Endothelial cell of umbilical vein (primary cell): ENCODE data around the gene SPOCD1. TPM values are rescaled to one million over a fixed set of nuclear protein-coding genes. Genes with fewer than 3 reads are reported as not detected.
"Not testable (repeated sequence)": the region's sequence is repeated elsewhere in the genome, so short reads cannot be mapped to it uniquely, and the experiment has no call there.

Source experiments
- BruUV-seq: library from RNA; stranded (reverse); fragments of 400-500 nt; replicated peaks from 2 replicates; lab custom pipeline; 2021; lab: Mats Ljungman, UMichigan
- CTCF ChIA-PET: fragments of 300-600, 350-600 bp; sonication (Branson Sonifier 250); formaldehyde crosslinking; loops from one replicate; lab custom pipeline; 2021; ENCODE audit warnings: antibody characterized with exemption, inconsistent platforms; lab: Charles Lee
- POLR2A ChIA-PET: fragments of 300-600, 350-600 bp; sonication (Branson Sonifier 250); formaldehyde crosslinking; loops from one replicate; lab custom pipeline; 2021; ENCODE audit warnings: antibody characterized with exemption, inconsistent platforms; lab: Charles Lee
- DNase-seq: peaks from one replicate; pipeline ENCODE4 v3.0.0-alpha.2; 2011; ENCODE audit warnings: low read depth, low spot score
- FAIRE-seq: peaks from 2 replicates; lab custom pipeline; 2011; peaks lifted over from hg19 to GRCh38; lab: Jason Lieb, UNC
- H2AFZ ChIP-seq: 2 replicates; pipeline ENCODE4 v1.6.0; 2012; ENCODE audit warnings: low read depth, low read length, control low read depth, inconsistent platforms
- H3K27ac ChIP-seq: 2 replicates; pipeline ENCODE4 v1.5.1; 2011; ENCODE audit warnings: low read depth, mild to moderate bottlenecking, control low read depth, low read length, moderate library complexity; ENCODE audit not compliant: insufficient read depth
- H3K27me3 ChIP-seq, 2 experiments: 2 replicates each; pipeline versions ENCODE4 v1.6.0 to v1.6.1; 2011; ENCODE audit warnings: low read length in 2 of 2, mixed read lengths in 1 of 2; ENCODE audit not compliant: control insufficient read depth in 2 of 2, insufficient read depth in 2 of 2
- H3K36me3 ChIP-seq, 2 experiments: 2 replicates in 1 of 2; 3 replicates in 1 of 2; pipeline ENCODE4 v1.5.1; 2011; ENCODE audit warnings: low read length in 2 of 2, mild to moderate bottlenecking in 1 of 2, moderate library complexity in 1 of 2; ENCODE audit not compliant: control insufficient read depth in 2 of 2, insufficient read depth in 2 of 2; ENCODE audit errors: extremely low read depth in 1 of 2
- H3K4me1 ChIP-seq: 3 replicates; pipeline ENCODE4 v1.5.1; 2011; ENCODE audit warnings: mild to moderate bottlenecking, low read length; ENCODE audit not compliant: control insufficient read depth, insufficient read depth; ENCODE audit errors: extremely low read depth
- H3K4me2 ChIP-seq: 2 replicates; pipeline ENCODE4 v1.6.1; 2011; ENCODE audit warnings: low read length, control low read depth, mixed read lengths; ENCODE audit not compliant: insufficient read depth
- H3K4me3 ChIP-seq, 3 experiments: fragments of 200-600 bp in 1 of 3; sonication (generic), shearing (Covaris generic) in 1 of 3; replicated peaks in 1 of 3; 2 replicates each; pipeline ENCODE4 v1.5.1; 2011 to 2016; ENCODE audit warnings: control low read depth in 3 of 3, low read length in 3 of 3, mild to moderate bottlenecking in 2 of 3, inconsistent platforms in 1 of 3, low read depth in 1 of 3, moderate library complexity in 1 of 3; ENCODE audit not compliant: insufficient read depth in 1 of 3
- H3K79me2 ChIP-seq: 2 replicates; pipeline ENCODE4 v1.6.0; 2012; ENCODE audit warnings: low read length, inconsistent platforms; ENCODE audit not compliant: control insufficient read depth, insufficient read depth
- H3K9ac ChIP-seq: replicated peaks from 2 replicates; pipeline ENCODE3; 2011; ENCODE audit warnings: low read length, control low read depth; ENCODE audit not compliant: insufficient read depth; ENCODE audit errors: extremely low read depth
- H3K9me1 ChIP-seq: replicated peaks from 3 replicates; pipeline ENCODE4 v1.6.0; 2011; ENCODE audit warnings: mild to moderate bottlenecking, low read length; ENCODE audit not compliant: control insufficient read depth, insufficient read depth; ENCODE audit errors: extremely low read depth
- H3K9me3 ChIP-seq: replicated peaks from 2 replicates; pipeline ENCODE4 v1.5.1; 2012; ENCODE audit warnings: low read length, inconsistent platforms; ENCODE audit not compliant: control insufficient read depth, insufficient read depth
- H4K20me1 ChIP-seq: replicated peaks from 2 replicates; pipeline ENCODE3; 2011; ENCODE audit warnings: mild to moderate bottlenecking, low read length; ENCODE audit not compliant: control insufficient read depth, insufficient read depth; ENCODE audit errors: extremely low read depth
- CTCF ChIP-seq, 2 donors: IDR thresholded peaks; 1 replicate in 1 of 2; 2 replicates in 1 of 2; pipeline ENCODE4 v1.5.1; 2011; ENCODE audit warnings: low read length in 2 of 2, mild to moderate bottlenecking in 2 of 2, moderate library complexity in 2 of 2, control low read depth in 1 of 2, inconsistent platforms in 1 of 2, low read depth in 1 of 2; ENCODE audit not compliant: insufficient read depth in 1 of 2; ENCODE audit errors: extremely low read depth in 1 of 2
- EZH2 ChIP-seq: IDR thresholded peaks from 2 replicates; pipeline ENCODE4 v1.6.1; 2012; ENCODE audit warnings: borderline replicate concordance, low read depth, mild to moderate bottlenecking, moderate library complexity, low read length, inconsistent platforms; ENCODE audit not compliant: severe bottlenecking
- FOS ChIP-seq: IDR thresholded peaks from 2 replicates; pipeline ENCODE4 v1.6.1; 2011; ENCODE audit warnings: mild to moderate bottlenecking, low read length, moderate library complexity, borderline replicate concordance; ENCODE audit not compliant: insufficient read depth
- JUN ChIP-seq: IDR thresholded peaks from 2 replicates; pipeline ENCODE4 v1.6.1; 2011; ENCODE audit warnings: borderline replicate concordance, low read depth; ENCODE audit not compliant: insufficient read length, insufficient read depth
- MAX ChIP-seq: IDR thresholded peaks from 2 replicates; pipeline ENCODE4 v1.6.1; 2011; ENCODE audit not compliant: insufficient read depth, insufficient read length
- POLR2AphosphoS5 ChIP-seq: IDR thresholded peaks from 2 replicates; pipeline ENCODE4 v1.6.1; 2012; ENCODE audit warnings: low read depth, mild to moderate bottlenecking, control low read depth, low read length, moderate library complexity; ENCODE audit not compliant: insufficient read depth
- dilution Hi-C: fragments of 300-500 bp; cut with MboI; formaldehyde crosslinking; loops from one replicate; pipeline ENCODE4 v1.15.0; 2019; ENCODE audit warnings: low sequenced_read_pairs; ENCODE audit not compliant: extremely low pct_ligation_motif_present
- intact Hi-C: fragments of 100-400 bp; cut with micrococcal nuclease; formaldehyde crosslinking; loops from one replicate; pipeline ENCODE4 v1.10.0; 2022
- polyA plus RNA-seq, 4 experiments: library from polyadenylated mRNA; depleted of rRNA in 3 of 4; stranded (reverse) in 3 of 4; unstranded in 1 of 4; fragments of >200 nt; gene quantifications; 2 replicates each; pipeline versions ENCODE4 v1.2.1 to v1.2.3, GENCODE V29; 2011 to 2012; ENCODE audit warnings: missing spikeins in 1 of 4
- total RNA-seq: library from RNA; stranded (reverse); gene quantifications from 2 replicates; pipeline ENCODE4 v1.2.3, GENCODE V29; 2021

SPOCD1 gene
- total and polyA plus RNA-seq, 2 donors (not counting 3 experiments of a cell fraction or from before 2014, with no cell fraction given) = 0.27 to 33.0 TPM

GRCh38 chr1:31822766-31823165 lies 6.9 kb upstream of the SPOCD1 start:
- no peak overlapping the region for H3K9ac ChIP-seq
- no peaks in the 10 kb centered on the region for H3K9me1 ChIP-seq
- DNase-seq = no peak
- FAIRE-seq = no peak
- no peaks in the 10 kb centered on the region for H3K36me3 ChIP-seq
- no TSS peak for BruUV-seq
- intact Hi-C loops = no loop called here
- dilution Hi-C loops = no loop called here
- no peaks in the 10 kb centered on the region for H3K9me3 ChIP-seq
- H3K4me2 ChIP-seq = no peak overlapping the region
- H3K27ac ChIP-seq = no peak overlapping the region
- ChIA-PET POLR2A (no interaction called here), CTCF (interaction anchor here (1.6 to 2.2 kb wide), 3 partner anchors 9 to 141 kb away, joined by 3 to 7 read pairs (median 3); no protein-coding TSS in a partner anchor)
- TF ChIP-seq CTCF (IDR thresholded peaks at IDR 0.05; ENCODE audit: extremely low read depth in 1 of 2, insufficient read depth in 1 of 2, low read depth in 1 of 2, low read length in 2 of 2) (no peak), JUN (no peak), FOS (no peak), POLR2AphosphoS5 (no peak), EZH2 (no peak), MAX (no peak)
- H4K20me1 ChIP-seq = no peaks in the 10 kb centered on the region
- H3K4me3 ChIP-seq = no peak overlapping the region
- no peaks in the 10 kb centered on the region for H3K4me1 ChIP-seq
- H2AFZ ChIP-seq = no peak overlapping the region
- no peaks in the 10 kb centered on the region for H3K79me2 ChIP-seq
- no peaks in the 10 kb centered on the region for H3K27me3 ChIP-seq

- dilution Hi-C loops, H3K4me3 ChIP-seq, POLR2A ChIA-PET, intact Hi-C loops, H3K4me2 ChIP-seq, H3K9me1 ChIP-seq, H3K79me2 ChIP-seq, H3K9me3 ChIP-seq, FAIRE-seq, BruUV-seq, H4K20me1 ChIP-seq, H2AFZ ChIP-seq, DNase-seq, H3K27ac ChIP-seq, H3K27me3 ChIP-seq, H3K36me3 ChIP-seq, H3K9ac ChIP-seq, H3K4me1 ChIP-seq: not testable (repeated sequence)
- CTCF ChIA-PET = interaction anchor here (2.5 kb wide), 1 partner anchor 144 kb away, joined by 6 read pairs; no protein-coding TSS in a partner anchor
These were observed 4.4 kb upstream of the SPOCD1 start for GRCh38 chr1:31820196-31820595.
